Measurements from ENCODE around the gene PALM3.

PALM3 gene, protein sequence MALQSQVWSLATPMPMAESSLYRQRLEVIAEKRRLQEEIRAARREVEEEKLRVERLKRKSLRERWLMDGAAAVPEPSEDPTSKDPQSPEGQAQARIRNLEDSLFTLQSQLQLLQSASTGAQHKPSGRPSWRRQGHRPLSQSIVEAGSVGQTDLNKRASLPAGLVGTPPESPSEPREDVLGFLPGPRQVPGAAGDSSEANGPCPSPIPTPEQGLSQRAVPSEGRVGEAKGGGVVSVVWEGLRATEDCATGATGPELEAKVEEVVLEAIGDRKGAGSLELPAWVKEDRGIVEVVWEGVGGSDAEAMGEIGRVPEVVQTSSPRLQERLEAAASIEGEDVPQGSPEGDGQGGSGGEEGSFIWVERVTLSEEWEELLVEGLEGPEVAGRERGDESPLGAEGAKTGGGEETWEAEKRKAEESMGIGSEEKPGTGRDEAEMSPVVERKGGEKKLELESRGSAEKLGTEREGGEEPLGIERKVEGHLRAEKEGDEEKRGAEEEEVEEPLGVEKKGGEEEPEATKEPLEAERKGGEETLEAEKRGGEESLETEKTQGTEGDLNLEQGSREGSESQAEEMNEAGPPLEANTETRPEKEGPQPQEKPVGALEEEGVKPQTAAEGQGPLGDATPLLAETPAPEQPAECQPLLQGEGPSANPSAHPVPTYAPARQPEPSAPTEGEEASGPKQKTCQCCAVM

DNA sequence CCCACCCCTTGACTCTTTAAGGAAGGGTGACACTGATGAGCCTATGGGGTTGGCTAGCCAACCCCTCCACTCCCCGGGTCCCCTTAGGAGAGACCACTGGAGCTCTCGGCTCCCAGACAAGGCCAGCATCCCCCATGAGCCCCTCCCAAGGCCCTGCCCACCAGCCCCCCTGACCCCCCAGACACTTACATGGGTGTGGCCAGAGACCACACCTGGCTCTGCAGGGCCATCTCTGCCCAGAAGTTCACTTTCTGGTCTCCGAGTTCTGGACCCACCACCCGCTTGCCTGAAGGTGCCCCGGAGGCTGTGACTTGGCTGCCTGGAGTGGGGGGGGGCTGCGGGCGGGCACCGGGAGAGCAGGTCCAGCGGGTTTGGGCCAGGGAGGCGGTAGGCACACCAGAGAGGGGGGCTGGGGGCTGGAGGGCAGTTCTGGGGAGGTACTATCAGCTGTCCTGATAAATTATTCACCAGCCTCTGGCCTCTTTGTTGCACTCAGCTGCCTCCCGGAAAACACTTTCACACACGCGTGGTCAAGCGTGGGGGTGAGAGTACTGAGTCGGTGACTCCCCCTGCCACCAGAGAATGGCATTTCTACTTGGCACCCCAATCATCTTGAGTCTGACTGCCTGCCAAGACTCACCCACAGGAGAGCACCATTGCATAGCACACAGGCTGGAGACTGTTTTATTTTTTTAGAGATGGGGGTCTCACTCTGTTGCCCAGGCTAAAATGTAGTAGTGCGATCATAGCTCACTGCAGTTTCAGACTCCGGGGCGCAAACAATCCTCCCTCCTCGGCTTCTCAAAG, at the start of gene PALM3:
TSS of gene PALM3 (minus strand) at position 326 of the 807 bp plus-strand sequence. CDS start at position 230, 96 bp downstream.
- DNase-seq: no peak

DNA sequence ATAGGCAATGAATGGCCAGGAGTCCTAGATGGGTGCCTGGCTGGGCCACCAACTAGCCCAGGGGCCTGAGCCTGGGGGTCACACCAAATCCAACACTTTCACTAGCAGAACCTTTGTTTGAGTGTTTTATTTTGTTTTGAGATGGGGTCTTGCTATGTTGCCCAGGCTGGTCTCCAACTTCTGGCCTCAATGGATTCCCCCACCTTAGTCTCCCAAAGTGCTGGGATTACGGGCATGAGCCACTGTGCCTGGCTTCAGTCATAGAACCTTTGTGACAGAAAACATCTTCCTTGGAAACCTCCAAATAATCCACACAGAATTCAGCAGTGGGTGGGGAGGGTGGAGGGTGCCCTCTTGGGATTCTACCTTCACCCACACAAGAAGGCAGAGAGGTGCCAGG, 49.6 kb upstream of the PALM3 start:
- DNase-seq: no peak

DNA sequence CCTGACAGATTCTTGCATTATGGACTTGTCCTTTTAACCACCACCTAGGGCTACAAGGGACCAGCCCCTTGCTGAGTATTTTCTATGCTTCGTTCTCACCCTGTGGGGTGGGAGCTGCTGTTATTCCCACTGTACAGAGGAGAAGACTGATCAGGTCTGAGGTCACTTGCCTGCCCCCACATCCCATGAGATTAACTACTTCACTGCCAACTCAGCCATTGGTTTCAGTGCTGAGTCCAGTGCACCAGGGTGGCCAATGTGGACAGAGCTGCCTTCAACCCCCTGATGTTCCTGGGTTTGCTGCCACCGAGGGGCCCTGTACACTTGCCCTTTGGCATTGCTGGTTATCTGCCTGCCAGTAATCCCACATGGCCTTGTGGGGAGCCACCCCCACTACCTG, 48.8 kb upstream of the PALM3 start:
- DNase-seq: no peak

DNA sequence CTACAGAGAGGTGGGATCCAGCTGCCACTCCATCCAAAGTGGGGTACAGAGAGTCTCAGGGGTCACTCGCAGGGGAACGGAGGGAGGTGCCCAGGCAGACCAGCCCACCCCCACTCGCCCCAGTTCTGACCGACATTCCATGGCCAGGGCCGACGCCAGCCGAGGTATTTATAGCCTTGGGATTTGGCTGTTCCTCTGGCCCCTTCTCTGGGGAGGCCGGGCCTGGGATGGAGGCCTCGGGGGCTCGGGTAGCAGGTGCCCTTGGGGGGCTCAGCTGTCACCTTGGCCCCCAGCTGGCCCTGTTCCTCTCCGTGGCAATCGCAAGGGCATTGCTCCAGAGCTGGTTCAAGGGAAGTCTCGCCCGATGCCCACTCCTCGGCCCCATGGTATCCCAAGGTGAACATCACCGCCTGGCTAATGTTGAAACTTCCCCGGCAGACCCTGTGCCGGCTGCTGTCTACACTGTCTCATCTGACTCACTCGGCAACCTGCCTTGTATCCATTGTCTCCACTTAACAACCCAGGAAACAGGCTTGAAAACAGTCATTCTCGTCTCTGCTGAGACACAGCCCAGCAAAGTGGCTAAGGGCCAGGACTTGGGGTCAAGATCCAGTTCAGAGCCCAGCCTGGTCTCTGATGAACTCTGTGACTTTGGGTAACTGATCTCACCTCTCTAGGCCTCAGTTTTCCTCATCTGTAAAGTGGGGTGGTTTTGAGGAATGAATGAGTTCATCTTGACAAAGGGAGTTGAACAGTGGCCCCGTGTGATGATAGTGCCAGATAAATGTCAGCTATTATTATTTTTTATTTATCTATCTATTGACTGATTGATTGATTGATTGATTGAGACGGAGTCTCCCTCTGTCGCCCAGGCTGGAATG, 45.9 kb upstream of the PALM3 start:
- no peak for DNase-seq

DNA sequence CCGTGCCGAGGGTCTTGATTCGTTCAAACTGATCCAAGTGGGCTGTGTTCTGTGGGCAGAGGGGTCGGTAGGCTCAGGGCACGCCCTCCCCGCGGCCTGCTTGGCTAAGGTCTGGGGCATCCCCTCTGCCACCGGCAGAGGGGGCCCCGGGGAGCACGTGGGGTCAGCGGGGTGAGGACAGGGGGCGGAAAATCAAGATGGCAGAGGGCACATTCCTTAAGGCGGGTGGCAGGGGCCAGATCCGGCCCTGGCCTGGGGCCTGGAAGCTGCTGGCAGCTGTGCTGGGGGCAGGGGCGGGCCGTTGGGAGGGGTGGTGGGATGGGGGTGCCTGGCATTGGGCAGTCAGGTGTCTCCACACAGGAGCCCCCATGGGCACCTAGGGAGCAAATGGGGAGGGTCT, 45.0 kb upstream of the PALM3 start:
- no peak for DNase-seq

DNA sequence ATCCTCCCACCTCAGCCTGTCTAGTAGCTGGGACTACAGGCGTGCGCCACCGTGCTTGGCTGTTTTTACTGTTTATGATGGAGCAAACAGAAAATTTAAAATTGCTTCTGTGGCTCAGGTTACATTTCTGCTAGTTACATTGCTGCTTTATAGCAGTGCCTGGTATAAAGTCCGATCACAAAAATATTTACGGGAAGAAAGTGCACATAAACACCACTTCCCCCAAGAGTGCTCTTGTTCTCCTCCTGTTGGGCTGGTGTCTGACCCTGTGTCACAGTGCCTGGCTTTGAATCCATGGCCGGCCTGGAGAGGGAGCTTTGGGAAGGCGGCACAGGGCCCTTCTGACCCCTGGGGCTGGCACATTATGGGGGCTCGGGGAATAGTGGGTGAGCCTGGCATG, 43.8 kb upstream of the PALM3 start:
- no peak for DNase-seq

DNA sequence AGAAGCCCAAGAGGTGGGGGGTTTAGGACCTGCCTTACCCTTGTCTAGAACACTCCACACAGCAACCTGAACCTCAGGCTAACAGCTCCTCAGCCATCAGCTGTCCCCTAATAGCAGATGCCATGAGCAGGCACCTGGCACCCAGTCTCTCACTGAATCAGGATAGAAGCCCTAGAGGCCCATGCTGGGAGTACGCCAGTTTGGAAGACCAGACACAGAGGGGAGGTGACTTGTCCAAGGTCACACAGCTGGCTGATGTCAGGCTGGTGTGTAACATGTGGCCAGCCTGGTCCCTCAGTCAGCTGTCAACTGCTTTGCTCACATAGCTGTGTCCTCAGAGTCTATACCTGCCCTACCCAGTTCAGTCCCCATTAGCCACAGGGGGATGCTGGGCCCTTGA, 41.4 kb upstream of the PALM3 start:
- DNase-seq: no peak

DNA sequence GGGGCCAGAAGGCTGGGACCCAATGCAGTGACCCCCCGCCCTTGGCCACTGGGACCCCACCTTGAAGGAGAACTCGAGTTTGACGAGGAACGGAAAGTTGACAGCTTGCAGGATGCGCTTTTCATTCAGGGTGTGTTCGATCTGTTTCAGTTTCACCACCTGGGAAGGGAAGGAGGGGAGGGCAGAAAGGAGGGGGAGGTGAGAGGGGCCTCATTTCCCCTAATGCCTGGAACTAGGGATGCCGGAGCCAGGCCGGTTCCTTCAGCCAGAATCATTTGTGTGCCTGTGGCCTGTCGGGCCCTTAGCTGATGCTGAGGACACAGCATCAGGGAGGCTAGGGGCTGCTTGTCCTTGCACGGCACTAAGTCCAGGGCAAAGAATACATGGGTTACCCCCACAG, 40.9 kb upstream of the PALM3 start:
- DNase-seq: no peak

DNA sequence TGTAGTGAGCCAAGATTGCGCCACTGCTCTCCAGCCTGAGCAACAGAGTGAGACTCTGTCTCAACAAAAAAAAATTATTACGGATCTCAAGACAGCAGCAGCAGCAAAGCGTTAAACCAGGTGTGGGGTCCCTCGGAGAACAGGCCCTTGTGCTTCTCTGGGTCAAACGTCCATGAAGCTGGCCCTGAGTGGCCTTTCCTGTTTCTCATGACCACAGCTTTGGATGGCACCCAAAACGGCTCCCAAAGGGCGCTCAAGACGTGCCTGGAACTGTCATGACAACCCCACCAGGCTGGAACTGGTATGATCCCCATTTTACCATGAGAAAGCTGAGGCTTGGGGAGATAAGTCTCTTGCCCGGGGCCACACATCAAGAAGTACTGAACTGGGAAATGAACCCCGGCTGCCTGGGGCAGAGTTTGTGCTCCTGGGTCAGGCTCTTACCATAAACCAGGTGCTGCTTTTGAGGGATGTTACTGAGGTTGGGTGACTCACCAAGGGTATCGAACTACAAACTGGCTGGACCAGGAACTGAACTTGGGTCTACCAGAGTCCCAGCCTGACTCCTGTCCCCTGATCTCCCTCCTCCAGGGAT, 40.3 kb upstream of the PALM3 start:
- no peak for DNase-seq

DNA sequence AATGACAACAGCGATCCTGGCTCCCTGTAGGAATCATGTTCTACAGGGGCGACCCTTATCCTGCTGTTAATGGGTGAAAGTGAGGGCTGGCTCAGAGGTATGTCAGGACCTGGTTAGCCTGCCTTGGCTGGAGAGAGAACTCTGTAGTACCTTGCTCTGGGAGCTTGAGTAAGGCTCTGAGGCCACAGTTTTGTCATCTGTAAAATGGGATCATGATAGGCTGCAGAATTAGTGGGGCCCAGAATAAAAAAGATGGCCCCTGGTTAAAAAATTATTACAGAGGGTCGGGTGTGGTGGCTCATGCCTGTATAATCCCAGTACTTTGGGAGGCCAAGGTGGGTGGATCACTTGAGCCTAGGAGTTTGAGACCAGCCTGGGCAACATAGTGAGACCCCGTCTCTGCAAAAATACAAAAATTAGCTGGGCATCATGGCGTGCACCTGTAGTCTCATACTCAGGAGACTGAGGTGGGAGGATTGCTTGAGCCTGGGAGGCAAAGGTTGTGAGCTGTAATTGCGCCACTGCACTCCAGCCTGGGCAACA, 39.2 kb upstream of the PALM3 start:
- DNase-seq: no peak

DNA sequence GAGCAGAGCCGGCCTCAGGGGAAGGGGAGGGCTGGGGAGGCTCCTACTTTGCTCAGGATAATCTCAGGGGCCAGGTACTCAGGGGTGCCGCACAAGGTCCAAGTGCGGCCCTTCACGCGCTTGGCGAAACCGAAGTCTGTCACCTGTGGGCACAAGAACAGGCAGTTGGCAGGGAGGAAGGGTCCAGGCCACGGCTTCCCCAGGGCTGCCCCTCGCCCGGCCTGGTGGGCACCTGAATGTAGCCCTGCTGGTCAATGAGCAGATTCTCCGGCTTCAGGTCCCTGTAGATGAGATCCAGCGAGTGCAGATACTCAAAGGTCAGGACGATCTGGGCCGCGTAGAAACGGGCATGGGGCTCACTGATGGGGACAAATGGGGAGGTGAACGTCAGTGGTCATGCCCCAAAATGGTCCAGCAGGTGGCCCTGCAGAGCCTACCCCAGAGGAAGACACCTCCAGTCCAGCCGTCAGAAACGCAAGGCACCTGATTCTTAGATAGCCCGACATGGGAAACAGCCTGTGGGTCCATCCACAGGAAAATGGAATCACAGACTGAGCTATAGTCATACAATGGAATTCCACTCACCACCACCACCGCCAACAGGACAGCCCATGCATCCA, 35.8 kb upstream of the PALM3 start:
- DNase-seq: no peak

DNA sequence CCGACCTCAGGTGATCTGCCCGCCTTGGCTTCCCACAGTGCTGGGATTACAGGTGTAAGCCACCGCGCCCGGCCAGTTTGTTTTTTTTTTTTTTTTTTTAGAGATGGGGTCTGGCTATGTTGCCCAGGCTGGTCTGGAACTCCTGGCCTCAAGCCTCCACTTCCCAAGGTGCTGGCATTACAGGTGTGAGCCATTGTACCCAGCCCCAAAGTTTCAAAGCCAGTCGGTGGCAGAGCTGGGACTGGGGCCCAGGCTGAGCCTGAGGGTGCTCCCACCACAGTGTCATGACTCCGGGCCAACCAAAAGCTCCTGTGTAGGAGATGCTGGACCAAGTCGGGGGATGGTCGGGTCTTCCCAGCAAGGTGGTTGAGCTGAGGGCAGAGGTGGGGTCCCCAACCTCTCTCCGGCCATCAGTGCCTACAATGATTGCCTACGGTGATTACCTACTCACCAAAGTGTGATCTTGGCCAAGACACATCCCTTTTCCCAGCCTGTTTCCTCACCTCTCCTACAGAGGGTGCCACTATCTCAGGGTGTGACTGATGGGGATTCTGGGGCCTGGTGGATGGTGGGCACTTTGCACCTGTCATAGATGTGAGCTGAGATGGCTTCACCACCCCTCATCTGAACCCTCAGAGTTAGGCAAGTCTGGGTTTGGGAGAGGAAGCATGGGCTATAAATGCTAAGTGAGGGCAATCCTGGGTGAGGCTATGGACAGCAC, 34.6 kb upstream of the PALM3 start:
- DNase-seq: no peak

DNA sequence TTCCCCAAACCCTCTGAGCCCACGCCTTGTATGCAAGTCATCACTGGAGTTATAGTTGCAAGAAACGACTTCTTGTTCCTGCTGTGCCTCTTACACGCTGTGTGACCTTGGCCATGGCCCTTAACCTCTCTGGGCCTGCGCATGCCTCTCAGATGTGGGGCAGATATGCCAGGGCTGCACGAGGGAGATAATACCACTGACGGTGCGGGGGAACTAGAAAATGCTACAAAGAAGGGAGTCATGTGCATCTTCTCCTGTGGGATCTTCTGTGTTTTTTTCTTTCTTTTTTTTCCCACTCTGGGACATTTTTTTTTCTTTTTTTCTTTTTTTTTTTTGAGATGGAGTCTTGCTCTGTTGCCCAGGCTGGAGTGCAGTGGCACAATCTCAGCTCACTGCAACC, 33.0 kb upstream of the PALM3 start:
- DNase-seq: no peak

DNA sequence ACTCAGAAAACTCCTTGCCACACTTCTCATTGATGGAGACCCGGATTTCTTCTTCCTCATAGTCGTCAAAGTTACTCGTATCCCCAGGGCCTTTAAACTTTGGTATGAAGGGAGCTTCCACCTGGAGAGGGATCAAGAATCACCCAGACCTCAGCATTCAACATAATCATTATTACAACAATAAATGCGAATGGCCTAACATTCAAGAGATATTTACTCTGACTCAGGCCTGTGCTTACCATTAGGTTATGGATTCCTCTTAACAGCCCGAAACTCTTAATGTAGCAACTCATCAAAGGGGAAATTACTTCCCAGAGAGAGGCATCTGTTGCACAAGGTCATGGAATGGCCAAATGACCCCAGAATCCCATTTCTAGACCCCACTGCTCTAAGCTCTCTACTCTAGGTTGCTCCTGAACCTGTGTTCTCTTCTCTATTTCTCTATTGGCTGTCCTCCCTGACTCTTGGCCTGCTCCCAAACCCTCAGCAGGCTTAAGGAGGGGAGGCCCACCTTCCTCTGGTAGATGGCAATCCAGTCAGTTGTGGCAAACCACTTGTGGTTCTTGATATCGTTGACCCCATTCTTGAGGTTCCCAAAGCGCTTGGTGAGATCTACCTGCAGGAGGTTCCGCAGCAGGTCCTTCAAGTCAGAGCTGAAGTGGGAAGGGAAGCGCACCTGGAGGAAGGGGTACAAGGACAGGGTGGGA, 31.4 kb upstream of the PALM3 start:
- no peak for DNase-seq

DNA sequence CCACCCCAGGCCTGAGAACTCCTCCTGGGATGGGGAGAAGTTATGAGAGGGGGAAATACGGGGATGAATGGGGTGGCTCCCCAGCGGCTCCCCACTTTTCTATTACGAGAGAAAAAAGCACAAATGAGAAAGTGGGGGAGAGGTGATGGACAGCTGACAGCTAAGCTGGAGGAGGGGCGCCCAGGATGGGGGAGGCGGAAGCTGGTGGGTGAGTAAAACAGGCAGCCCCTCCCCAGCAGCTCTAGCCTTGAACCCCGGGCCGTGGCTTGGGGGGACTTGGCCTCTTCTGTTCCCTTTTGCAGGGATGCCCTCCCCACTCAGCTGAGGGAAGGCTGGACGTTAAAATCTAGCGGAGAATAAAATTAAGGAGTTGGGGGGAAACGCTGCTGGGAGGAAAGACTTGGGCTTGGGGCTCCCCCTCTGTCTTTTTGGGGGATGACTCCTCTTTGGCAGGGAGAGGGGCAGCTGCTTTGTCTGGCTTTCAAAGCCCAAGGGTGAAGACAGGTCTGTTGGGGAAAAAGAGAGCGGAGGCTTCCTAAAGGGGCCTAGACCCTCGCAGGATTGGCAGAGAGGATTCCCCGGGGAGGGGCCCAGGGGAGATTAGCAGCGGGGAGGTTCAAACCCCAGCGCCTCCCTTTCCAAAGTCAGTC, 30.1 kb upstream of the PALM3 start:
- DNase-seq: no peak

DNA sequence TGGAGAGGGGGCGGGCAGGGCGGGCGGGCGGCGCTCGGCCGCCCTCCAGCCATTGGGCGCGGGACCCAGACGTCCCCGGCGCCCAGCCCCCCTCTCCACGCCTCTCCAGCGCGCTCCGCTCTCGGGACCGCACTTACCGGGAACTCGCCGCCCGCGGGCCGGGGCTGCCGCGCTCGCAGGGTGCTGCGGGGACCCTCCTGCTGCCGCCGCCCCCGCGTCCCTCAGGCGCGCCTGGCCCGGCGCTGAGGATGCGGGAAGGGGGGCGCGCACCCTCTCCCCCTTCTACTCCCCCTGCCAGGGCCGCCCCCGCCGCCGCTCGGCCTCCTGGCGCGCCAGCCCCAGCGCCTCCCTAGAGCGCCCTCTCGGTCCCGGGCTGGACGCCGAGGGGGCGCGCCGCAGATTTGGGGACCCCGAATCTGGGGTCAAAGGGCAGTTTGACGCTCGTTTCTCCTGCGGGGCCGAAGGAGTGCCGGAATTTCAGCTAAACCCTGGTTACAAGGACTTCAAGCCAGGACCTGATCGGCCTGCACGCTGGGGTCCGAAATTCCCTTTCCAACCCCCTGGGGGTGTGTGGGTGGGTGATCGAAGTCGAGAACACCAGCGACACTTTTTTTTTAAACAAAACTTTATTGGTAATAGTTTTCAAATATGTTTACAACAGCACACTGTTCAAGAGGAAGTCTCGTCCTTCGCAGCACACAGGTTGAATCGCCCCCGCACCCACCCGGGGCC, 29.4 kb upstream of the PALM3 start:
- peak; percentile 65 for DNase-seq

DNA sequence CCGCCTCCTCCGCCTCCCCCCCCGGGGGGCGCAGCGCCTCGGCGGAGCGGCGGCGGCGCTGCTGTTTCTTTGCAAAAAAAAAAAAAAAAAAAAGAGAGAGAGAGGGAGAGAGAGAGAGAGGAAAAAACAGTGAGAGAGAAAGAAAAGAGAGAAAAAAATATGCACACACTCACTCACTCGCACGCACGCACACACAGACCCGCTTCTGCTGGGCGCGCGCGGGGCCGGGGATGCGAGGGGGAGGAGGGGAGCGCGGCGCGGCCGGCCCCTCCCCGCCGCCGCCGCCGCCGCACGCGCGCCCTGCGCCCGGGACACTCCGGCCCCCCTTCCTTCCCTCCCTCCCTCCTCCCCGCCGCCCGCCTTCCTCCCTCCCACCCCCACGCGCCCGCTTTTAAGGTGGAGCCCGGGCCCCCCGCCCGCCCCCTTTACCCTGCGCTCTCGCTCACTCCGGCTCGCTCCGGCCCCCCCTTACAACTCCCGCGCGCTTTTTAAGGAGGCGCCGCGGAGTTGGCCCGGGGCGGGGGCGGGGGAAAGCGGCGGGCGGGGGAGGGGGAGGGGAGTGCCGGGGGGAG, 28.7 kb upstream of the PALM3 start, which contains the start of gene SAMD1:
TSS of gene SAMD1 (minus strand) at position 243 of the 572 bp plus-strand sequence.
- DNase-seq: peak; percentile 69

All from NCI-H446 treated with DMSO at 0.1 percent for 48 hours (cell line).